H1 (cell line): ENCODE results near the gene SLC26A8. TPM values are rescaled to one million over a fixed set of nuclear protein-coding genes. Genes with fewer than 3 reads are reported as not detected.

Experiments used
- ASH2L ChIP-seq: fragments of 200-600, 300-600 bp; sonication (generic); IDR thresholded peaks from one replicate; pipeline ENCODE4 v1.7.1; 2017; ENCODE audit warnings: low read length
- CBX5 ChIP-seq: fragments of 300-800, 300-1000 bp; sonication (generic); IDR thresholded peaks from 2 replicates; pipeline ENCODE4 v1.7.1; 2016; ENCODE audit warnings: antibody characterized with exemption, low read length, low read depth
- CTBP2 ChIP-seq: IDR thresholded peaks from 2 replicates; pipeline ENCODE4 v1.7.0; 2011; ENCODE audit warnings: borderline replicate concordance, mild to moderate bottlenecking, moderate library complexity, mixed read lengths, low read length; ENCODE audit not compliant: insufficient read depth, insufficient read length
- FOSL1 ChIP-seq: IDR thresholded peaks from 2 replicates; pipeline ENCODE4 v1.6.1; 2011; ENCODE audit warnings: mild to moderate bottlenecking, low read depth, low read length, moderate library complexity; ENCODE audit not compliant: insufficient read depth
- KDM4A ChIP-seq: IDR thresholded peaks from one replicate; pipeline ENCODE4 v1.7.1; 2012; ENCODE audit warnings: low read depth, mild to moderate bottlenecking, moderate library complexity, low read length, inconsistent platforms; ENCODE audit not compliant: severe bottlenecking
- SAP30 ChIP-seq: fragments of 300-600 bp; sonication (generic); IDR thresholded peaks from 2 replicates; pipeline ENCODE4 v1.7.1; 2012; ENCODE audit warnings: low read length, moderate library complexity, mild to moderate bottlenecking, inconsistent platforms; ENCODE audit not compliant: insufficient read depth, insufficient replicate concordance
- SP1 ChIP-seq: IDR thresholded peaks from 2 replicates; pipeline ENCODE4 v1.6.1; 2011; ENCODE audit warnings: low read depth, low read length
- SP2 ChIP-seq: IDR thresholded peaks from 2 replicates; pipeline ENCODE4 v1.6.1; 2012; ENCODE audit warnings: mild to moderate bottlenecking, low read length, inconsistent platforms
- USF2 ChIP-seq: IDR thresholded peaks from 2 replicates; pipeline ENCODE4 v1.6.1; 2011; ENCODE audit warnings: low read length, improper control_type of control experiment
- ZNF274 ChIP-seq: IDR thresholded peaks from 2 replicates; pipeline ENCODE4 v1.7.0; 2012; ENCODE audit warnings: low read length, borderline replicate concordance; ENCODE audit errors: extremely low read depth
- polyA plus RNA-seq, 7 experiments: library from polyadenylated mRNA; depleted of rRNA in 3 of 7; stranded (reverse) in 5 of 7; unstranded in 2 of 7; fragments of >200 nt in 5 of 7; fragments of 200-250 nt in 2 of 7; gene quantifications; 1 replicate in 5 of 7; 2 replicates in 1 of 7; 4 replicates in 1 of 7; pipeline versions ENCODE4 v1.2.1 to v1.2.3, GENCODE V29; 2011 to 2013; ENCODE audit warnings: missing spikeins in 2 of 7, mixed read lengths in 2 of 7
- total RNA-seq: library from RNA; stranded (reverse); fragmentation: NEBNext Ultra II Directional; extraction: Animal tissue kit (Norgen Biotek cat#: 25700); gene quantifications from 2 replicates; pipeline ENCODE4 v1.2.1, GENCODE V29; 2021
- TF ChIP-seq, protein P1 (sequence below): fragments of 300-600 bp; sonication (generic); IDR thresholded peaks from 2 replicates; pipeline ENCODE4 v1.7.1; 2012; ENCODE audit warnings: low read length, moderate library complexity, mild to moderate bottlenecking, inconsistent platforms; ENCODE audit not compliant: insufficient replicate concordance

Gene SLC26A8
- total and polyA plus RNA-seq, 2 of the 8 experiments (the other 6 are each of a cell fraction or from before 2014, with no cell fraction given), result 0.56 to 0.57 TPM

GRCh38 chr6:35970181-35970580 is 54.3 kb downstream of the SLC26A8 start (continued):
- TF ChIP-seq, protein P1, sequence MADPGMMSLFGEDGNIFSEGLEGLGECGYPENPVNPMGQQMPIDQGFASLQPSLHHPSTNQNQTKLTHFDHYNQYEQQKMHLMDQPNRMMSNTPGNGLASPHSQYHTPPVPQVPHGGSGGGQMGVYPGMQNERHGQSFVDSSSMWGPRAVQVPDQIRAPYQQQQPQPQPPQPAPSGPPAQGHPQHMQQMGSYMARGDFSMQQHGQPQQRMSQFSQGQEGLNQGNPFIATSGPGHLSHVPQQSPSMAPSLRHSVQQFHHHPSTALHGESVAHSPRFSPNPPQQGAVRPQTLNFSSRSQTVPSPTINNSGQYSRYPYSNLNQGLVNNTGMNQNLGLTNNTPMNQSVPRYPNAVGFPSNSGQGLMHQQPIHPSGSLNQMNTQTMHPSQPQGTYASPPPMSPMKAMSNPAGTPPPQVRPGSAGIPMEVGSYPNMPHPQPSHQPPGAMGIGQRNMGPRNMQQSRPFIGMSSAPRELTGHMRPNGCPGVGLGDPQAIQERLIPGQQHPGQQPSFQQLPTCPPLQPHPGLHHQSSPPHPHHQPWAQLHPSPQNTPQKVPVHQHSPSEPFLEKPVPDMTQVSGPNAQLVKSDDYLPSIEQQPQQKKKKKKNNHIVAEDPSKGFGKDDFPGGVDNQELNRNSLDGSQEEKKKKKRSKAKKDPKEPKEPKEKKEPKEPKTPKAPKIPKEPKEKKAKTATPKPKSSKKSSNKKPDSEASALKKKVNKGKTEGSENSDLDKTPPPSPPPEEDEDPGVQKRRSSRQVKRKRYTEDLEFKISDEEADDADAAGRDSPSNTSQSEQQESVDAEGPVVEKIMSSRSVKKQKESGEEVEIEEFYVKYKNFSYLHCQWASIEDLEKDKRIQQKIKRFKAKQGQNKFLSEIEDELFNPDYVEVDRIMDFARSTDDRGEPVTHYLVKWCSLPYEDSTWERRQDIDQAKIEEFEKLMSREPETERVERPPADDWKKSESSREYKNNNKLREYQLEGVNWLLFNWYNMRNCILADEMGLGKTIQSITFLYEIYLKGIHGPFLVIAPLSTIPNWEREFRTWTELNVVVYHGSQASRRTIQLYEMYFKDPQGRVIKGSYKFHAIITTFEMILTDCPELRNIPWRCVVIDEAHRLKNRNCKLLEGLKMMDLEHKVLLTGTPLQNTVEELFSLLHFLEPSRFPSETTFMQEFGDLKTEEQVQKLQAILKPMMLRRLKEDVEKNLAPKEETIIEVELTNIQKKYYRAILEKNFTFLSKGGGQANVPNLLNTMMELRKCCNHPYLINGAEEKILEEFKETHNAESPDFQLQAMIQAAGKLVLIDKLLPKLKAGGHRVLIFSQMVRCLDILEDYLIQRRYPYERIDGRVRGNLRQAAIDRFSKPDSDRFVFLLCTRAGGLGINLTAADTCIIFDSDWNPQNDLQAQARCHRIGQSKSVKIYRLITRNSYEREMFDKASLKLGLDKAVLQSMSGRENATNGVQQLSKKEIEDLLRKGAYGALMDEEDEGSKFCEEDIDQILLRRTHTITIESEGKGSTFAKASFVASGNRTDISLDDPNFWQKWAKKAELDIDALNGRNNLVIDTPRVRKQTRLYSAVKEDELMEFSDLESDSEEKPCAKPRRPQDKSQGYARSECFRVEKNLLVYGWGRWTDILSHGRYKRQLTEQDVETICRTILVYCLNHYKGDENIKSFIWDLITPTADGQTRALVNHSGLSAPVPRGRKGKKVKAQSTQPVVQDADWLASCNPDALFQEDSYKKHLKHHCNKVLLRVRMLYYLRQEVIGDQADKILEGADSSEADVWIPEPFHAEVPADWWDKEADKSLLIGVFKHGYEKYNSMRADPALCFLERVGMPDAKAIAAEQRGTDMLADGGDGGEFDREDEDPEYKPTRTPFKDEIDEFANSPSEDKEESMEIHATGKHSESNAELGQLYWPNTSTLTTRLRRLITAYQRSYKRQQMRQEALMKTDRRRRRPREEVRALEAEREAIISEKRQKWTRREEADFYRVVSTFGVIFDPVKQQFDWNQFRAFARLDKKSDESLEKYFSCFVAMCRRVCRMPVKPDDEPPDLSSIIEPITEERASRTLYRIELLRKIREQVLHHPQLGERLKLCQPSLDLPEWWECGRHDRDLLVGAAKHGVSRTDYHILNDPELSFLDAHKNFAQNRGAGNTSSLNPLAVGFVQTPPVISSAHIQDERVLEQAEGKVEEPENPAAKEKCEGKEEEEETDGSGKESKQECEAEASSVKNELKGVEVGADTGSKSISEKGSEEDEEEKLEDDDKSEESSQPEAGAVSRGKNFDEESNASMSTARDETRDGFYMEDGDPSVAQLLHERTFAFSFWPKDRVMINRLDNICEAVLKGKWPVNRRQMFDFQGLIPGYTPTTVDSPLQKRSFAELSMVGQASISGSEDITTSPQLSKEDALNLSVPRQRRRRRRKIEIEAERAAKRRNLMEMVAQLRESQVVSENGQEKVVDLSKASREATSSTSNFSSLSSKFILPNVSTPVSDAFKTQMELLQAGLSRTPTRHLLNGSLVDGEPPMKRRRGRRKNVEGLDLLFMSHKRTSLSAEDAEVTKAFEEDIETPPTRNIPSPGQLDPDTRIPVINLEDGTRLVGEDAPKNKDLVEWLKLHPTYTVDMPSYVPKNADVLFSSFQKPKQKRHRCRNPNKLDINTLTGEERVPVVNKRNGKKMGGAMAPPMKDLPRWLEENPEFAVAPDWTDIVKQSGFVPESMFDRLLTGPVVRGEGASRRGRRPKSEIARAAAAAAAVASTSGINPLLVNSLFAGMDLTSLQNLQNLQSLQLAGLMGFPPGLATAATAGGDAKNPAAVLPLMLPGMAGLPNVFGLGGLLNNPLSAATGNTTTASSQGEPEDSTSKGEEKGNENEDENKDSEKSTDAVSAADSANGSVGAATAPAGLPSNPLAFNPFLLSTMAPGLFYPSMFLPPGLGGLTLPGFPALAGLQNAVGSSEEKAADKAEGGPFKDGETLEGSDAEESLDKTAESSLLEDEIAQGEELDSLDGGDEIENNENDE, result no peak
- TF ChIP-seq SP1 (no peak), ZNF274 (no peak), ASH2L (no peak), FOSL1 (no peak), CBX5 (no peak), USF2 (no peak), CTBP2 (no peak), SP2 (no peak), KDM4A (no peak), SAP30 (no peak)
